Endothelial cell of umbilical vein (primary cell): ENCODE results near the gene CFP. TPM values are rescaled to one million over a fixed set of nuclear protein-coding genes. Genes with fewer than 3 reads are reported as not detected.

Experiments used
- BruUV-seq: library from RNA; stranded (reverse); fragments of 400-500 nt; replicated peaks from 2 replicates; lab custom pipeline; 2021; lab: Mats Ljungman, UMichigan
- CTCF ChIA-PET: fragments of 300-600, 350-600 bp; sonication (Branson Sonifier 250); formaldehyde crosslinking; loops from one replicate; lab custom pipeline; 2021; ENCODE audit warnings: antibody characterized with exemption, inconsistent platforms; lab: Charles Lee
- POLR2A ChIA-PET: fragments of 300-600, 350-600 bp; sonication (Branson Sonifier 250); formaldehyde crosslinking; loops from one replicate; lab custom pipeline; 2021; ENCODE audit warnings: antibody characterized with exemption, inconsistent platforms; lab: Charles Lee
- DNase-seq: peaks from one replicate; pipeline ENCODE4 v3.0.0-alpha.2; 2011; ENCODE audit warnings: low read depth, low spot score
- FAIRE-seq: peaks from 2 replicates; lab custom pipeline; 2011; peaks lifted over from hg19 to GRCh38; lab: Jason Lieb, UNC
- H2AFZ ChIP-seq: 2 replicates; pipeline ENCODE4 v1.6.0; 2012; ENCODE audit warnings: low read depth, low read length, control low read depth, inconsistent platforms
- H3K27ac ChIP-seq: 2 replicates; pipeline ENCODE4 v1.5.1; 2011; ENCODE audit warnings: low read depth, mild to moderate bottlenecking, control low read depth, low read length, moderate library complexity; ENCODE audit not compliant: insufficient read depth
- H3K27me3 ChIP-seq, 2 experiments: 2 replicates each; pipeline versions ENCODE4 v1.6.0 to v1.6.1; 2011; ENCODE audit warnings: low read length in 2 of 2, mixed read lengths in 1 of 2; ENCODE audit not compliant: control insufficient read depth in 2 of 2, insufficient read depth in 2 of 2
- H3K36me3 ChIP-seq, 2 experiments: 2 replicates in 1 of 2; 3 replicates in 1 of 2; pipeline ENCODE4 v1.5.1; 2011; ENCODE audit warnings: low read length in 2 of 2, mild to moderate bottlenecking in 1 of 2, moderate library complexity in 1 of 2; ENCODE audit not compliant: control insufficient read depth in 2 of 2, insufficient read depth in 2 of 2; ENCODE audit errors: extremely low read depth in 1 of 2
- H3K4me1 ChIP-seq: 3 replicates; pipeline ENCODE4 v1.5.1; 2011; ENCODE audit warnings: mild to moderate bottlenecking, low read length; ENCODE audit not compliant: control insufficient read depth, insufficient read depth; ENCODE audit errors: extremely low read depth
- H3K4me2 ChIP-seq: 2 replicates; pipeline ENCODE4 v1.6.1; 2011; ENCODE audit warnings: low read length, control low read depth, mixed read lengths; ENCODE audit not compliant: insufficient read depth
- H3K4me3 ChIP-seq, 3 experiments: fragments of 200-600 bp in 1 of 3; sonication (generic), shearing (Covaris generic) in 1 of 3; replicated peaks in 1 of 3; 2 replicates each; pipeline ENCODE4 v1.5.1; 2011 to 2016; ENCODE audit warnings: control low read depth in 3 of 3, low read length in 3 of 3, mild to moderate bottlenecking in 2 of 3, inconsistent platforms in 1 of 3, low read depth in 1 of 3, moderate library complexity in 1 of 3; ENCODE audit not compliant: insufficient read depth in 1 of 3
- H3K79me2 ChIP-seq: 2 replicates; pipeline ENCODE4 v1.6.0; 2012; ENCODE audit warnings: low read length, inconsistent platforms; ENCODE audit not compliant: control insufficient read depth, insufficient read depth
- H3K9ac ChIP-seq: replicated peaks from 2 replicates; pipeline ENCODE3; 2011; ENCODE audit warnings: low read length, control low read depth; ENCODE audit not compliant: insufficient read depth; ENCODE audit errors: extremely low read depth
- H3K9me1 ChIP-seq: replicated peaks from 3 replicates; pipeline ENCODE4 v1.6.0; 2011; ENCODE audit warnings: mild to moderate bottlenecking, low read length; ENCODE audit not compliant: control insufficient read depth, insufficient read depth; ENCODE audit errors: extremely low read depth
- H3K9me3 ChIP-seq: replicated peaks from 2 replicates; pipeline ENCODE4 v1.5.1; 2012; ENCODE audit warnings: low read length, inconsistent platforms; ENCODE audit not compliant: control insufficient read depth, insufficient read depth
- H4K20me1 ChIP-seq: replicated peaks from 2 replicates; pipeline ENCODE3; 2011; ENCODE audit warnings: mild to moderate bottlenecking, low read length; ENCODE audit not compliant: control insufficient read depth, insufficient read depth; ENCODE audit errors: extremely low read depth
- EZH2 ChIP-seq: IDR thresholded peaks from 2 replicates; pipeline ENCODE4 v1.6.1; 2012; ENCODE audit warnings: borderline replicate concordance, low read depth, mild to moderate bottlenecking, moderate library complexity, low read length, inconsistent platforms; ENCODE audit not compliant: severe bottlenecking
- FOS ChIP-seq: IDR thresholded peaks from 2 replicates; pipeline ENCODE4 v1.6.1; 2011; ENCODE audit warnings: mild to moderate bottlenecking, low read length, moderate library complexity, borderline replicate concordance; ENCODE audit not compliant: insufficient read depth
- GATA2 ChIP-seq: IDR thresholded peaks from 2 replicates; pipeline ENCODE4 v1.7.0; 2011; ENCODE audit warnings: low read depth, mild to moderate bottlenecking, moderate library complexity, mixed read lengths, low read length; ENCODE audit not compliant: insufficient read length, insufficient read depth
- JUN ChIP-seq: IDR thresholded peaks from 2 replicates; pipeline ENCODE4 v1.6.1; 2011; ENCODE audit warnings: borderline replicate concordance, low read depth; ENCODE audit not compliant: insufficient read length, insufficient read depth
- MYC ChIP-seq: IDR thresholded peaks from one replicate; pipeline ENCODE4 v1.6.1; 2011; ENCODE audit warnings: mild to moderate bottlenecking, low read depth, low read length
- POLR2A ChIP-seq: IDR thresholded peaks from 2 replicates; pipeline ENCODE4 v1.6.1; 2012; ENCODE audit warnings: low read depth, mild to moderate bottlenecking, control low read depth, low read length
- POLR2AphosphoS5 ChIP-seq: IDR thresholded peaks from 2 replicates; pipeline ENCODE4 v1.6.1; 2012; ENCODE audit warnings: low read depth, mild to moderate bottlenecking, control low read depth, low read length, moderate library complexity; ENCODE audit not compliant: insufficient read depth
- dilution Hi-C: fragments of 300-500 bp; cut with MboI; formaldehyde crosslinking; loops from one replicate; pipeline ENCODE4 v1.15.0; 2019; ENCODE audit warnings: low sequenced_read_pairs; ENCODE audit not compliant: extremely low pct_ligation_motif_present
- intact Hi-C: fragments of 100-400 bp; cut with micrococcal nuclease; formaldehyde crosslinking; loops from one replicate; pipeline ENCODE4 v1.10.0; 2022
- polyA plus RNA-seq, 4 experiments: library from polyadenylated mRNA; depleted of rRNA in 3 of 4; stranded (reverse) in 3 of 4; unstranded in 1 of 4; fragments of >200 nt; gene quantifications; 2 replicates each; pipeline versions ENCODE4 v1.2.1 to v1.2.3, GENCODE V29; 2011 to 2012; ENCODE audit warnings: missing spikeins in 1 of 4
- total RNA-seq: library from RNA; stranded (reverse); gene quantifications from 2 replicates; pipeline ENCODE4 v1.2.3, GENCODE V29; 2021
- TF ChIP-seq, protein P1 (sequence below): IDR thresholded peaks from 2 replicates; pipeline ENCODE4 v1.6.1; 2011; ENCODE audit not compliant: insufficient read depth, insufficient read length
- TF ChIP-seq, protein P2 (sequence below), 2 donors: IDR thresholded peaks; 1 replicate in 1 of 2; 2 replicates in 1 of 2; pipeline ENCODE4 v1.5.1; 2011; ENCODE audit warnings: low read length in 2 of 2, mild to moderate bottlenecking in 2 of 2, moderate library complexity in 2 of 2, control low read depth in 1 of 2, inconsistent platforms in 1 of 2, low read depth in 1 of 2; ENCODE audit not compliant: insufficient read depth in 1 of 2; ENCODE audit errors: extremely low read depth in 1 of 2

Gene CFP
- total and polyA plus RNA-seq, 2 donors (not counting 3 experiments of a cell fraction or from before 2014, with no cell fraction given) = 0.69 to 1.00 TPM

DNA sequence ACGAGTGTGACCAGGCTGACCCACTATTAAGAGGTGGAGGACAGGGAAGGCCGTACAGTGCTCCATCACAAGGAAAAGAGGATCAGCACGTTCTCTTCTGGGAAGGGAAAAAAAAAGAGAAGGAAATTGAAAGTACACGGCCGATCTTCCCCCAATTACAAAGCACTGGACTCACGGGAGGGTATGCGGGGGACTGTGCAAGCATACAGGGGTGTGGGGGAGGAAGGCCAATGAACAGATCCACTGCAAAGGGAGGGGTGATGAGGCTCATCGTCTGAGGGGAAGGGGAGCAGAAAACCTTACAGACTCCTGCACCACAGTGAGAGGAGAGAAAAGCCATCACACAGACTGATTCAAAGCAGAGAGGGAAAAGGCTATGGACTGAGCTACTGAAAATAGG, 19.5 kb upstream of the CFP start:
- no peaks in the 10 kb centered on the region for H3K9me1 ChIP-seq
- DNase-seq (no peak), FAIRE-seq (no peak)
- no peaks in the 10 kb centered on the region for H4K20me1 ChIP-seq
- ChIA-PET CTCF (no interaction called here), POLR2A (no interaction called here)
- H3K36me3 ChIP-seq = peaks cover 2 to 3% of the 10 kb centered on the region in 2 experiments
- H3K27ac ChIP-seq = no peak overlapping the region
- no peaks in the 10 kb centered on the region for H3K9me3 ChIP-seq
- peaks cover 10% of the 10 kb centered on the region for H3K79me2 ChIP-seq
- no peak overlapping the region for H2AFZ ChIP-seq
- TF ChIP-seq FOS (no peak), JUN (no peak), MYC (no peak), POLR2A (no peak), GATA2 (no peak), EZH2 (no peak)
- TF ChIP-seq, protein P1, sequence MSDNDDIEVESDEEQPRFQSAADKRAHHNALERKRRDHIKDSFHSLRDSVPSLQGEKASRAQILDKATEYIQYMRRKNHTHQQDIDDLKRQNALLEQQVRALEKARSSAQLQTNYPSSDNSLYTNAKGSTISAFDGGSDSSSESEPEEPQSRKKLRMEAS = no peak
- no peaks in the 10 kb centered on the region for H3K27me3 ChIP-seq
- peaks cover 14% of the 10 kb centered on the region for H3K4me1 ChIP-seq
- peak overlapping the region; percentile 66 for H3K4me2 ChIP-seq
- peak overlapping the region in 2 of 3 experiments; percentile 56 to 88 for H3K4me3 ChIP-seq
- H3K9ac ChIP-seq = peak overlapping the region; percentile 19
- dilution Hi-C loops (no loop called here), intact Hi-C loops (no loop called here)
- BruUV-seq = TSS peak; percentile 35

DNA sequence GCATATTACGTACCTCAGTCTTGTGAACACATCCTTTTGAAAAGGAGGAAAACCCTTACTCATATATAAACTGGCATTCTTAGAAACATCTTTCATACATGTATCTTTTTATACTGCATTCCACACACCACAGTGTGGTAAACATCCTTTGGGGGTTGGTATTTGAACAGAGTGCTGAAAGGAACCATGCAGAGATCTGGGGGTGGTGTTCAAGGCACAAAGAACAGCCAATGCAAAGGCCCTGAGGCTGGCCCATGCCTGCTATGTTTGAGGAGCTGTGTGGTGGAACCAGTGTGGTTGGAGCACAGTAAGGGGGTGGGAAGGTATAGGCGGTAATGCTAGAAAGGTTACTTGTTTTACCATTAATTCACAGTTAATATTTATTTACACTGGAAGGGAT, 18.6 kb upstream of the CFP start:
- H3K4me3 ChIP-seq = no peak overlapping the region
- dilution Hi-C loops = no loop called here
- no peaks in the 10 kb centered on the region for H3K9me3 ChIP-seq
- DNase-seq (no peak), FAIRE-seq (no peak)
- H3K79me2 ChIP-seq = peaks cover 10% of the 10 kb centered on the region
- ChIA-PET CTCF (no interaction called here), POLR2A (no interaction called here)
- H3K4me1 ChIP-seq = peaks cover 14% of the 10 kb centered on the region
- H3K36me3 ChIP-seq = peaks cover 0 to 2% of the 10 kb centered on the region in 2 experiments
- intact Hi-C loops = no loop called here
- H3K9ac ChIP-seq = no peak overlapping the region
- no peak overlapping the region for H2AFZ ChIP-seq
- TF ChIP-seq POLR2AphosphoS5 (no peak), POLR2A (no peak), JUN (no peak), MYC (no peak), GATA2 (no peak), FOS (no peak), EZH2 (no peak)
- TF ChIP-seq, protein P1 = no peak
- TF ChIP-seq, protein P2, sequence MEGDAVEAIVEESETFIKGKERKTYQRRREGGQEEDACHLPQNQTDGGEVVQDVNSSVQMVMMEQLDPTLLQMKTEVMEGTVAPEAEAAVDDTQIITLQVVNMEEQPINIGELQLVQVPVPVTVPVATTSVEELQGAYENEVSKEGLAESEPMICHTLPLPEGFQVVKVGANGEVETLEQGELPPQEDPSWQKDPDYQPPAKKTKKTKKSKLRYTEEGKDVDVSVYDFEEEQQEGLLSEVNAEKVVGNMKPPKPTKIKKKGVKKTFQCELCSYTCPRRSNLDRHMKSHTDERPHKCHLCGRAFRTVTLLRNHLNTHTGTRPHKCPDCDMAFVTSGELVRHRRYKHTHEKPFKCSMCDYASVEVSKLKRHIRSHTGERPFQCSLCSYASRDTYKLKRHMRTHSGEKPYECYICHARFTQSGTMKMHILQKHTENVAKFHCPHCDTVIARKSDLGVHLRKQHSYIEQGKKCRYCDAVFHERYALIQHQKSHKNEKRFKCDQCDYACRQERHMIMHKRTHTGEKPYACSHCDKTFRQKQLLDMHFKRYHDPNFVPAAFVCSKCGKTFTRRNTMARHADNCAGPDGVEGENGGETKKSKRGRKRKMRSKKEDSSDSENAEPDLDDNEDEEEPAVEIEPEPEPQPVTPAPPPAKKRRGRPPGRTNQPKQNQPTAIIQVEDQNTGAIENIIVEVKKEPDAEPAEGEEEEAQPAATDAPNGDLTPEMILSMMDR (IDR thresholded peaks at IDR 0.05; ENCODE audit: extremely low read depth in 1 of 2, insufficient read depth in 1 of 2, low read depth in 1 of 2, low read length in 2 of 2) = no peak
- H3K4me2 ChIP-seq = no peak overlapping the region
- no TSS peak for BruUV-seq
- H4K20me1 ChIP-seq = no peaks in the 10 kb centered on the region
- no peaks in the 10 kb centered on the region for H3K27me3 ChIP-seq
- H3K27ac ChIP-seq = no peak overlapping the region
- H3K9me1 ChIP-seq = no peaks in the 10 kb centered on the region
